Mesenteric fat pad (tissue), 1 donor: ENCODE measurements around the gene MEPCE. TPM values are rescaled to one million over a fixed set of nuclear protein-coding genes. Genes with fewer than 3 reads are reported as not detected.
A peak's percentile ranks its signal among the peaks of the same experiment; 100 is the strongest.
"Not testable (repeated sequence)": the region's sequence is repeated elsewhere in the genome, so short reads cannot be mapped to it uniquely, and the experiment has no call there.

Experiments used
- DNase-seq: peaks from one replicate; pipeline ENCODE4 v3.0.0-alpha.2; 2020; ENCODE audit warnings: low spot score
- total RNA-seq: library from RNA; stranded (reverse); fragmentation: NEBNext Ultra II Directional; extraction: Animal tissue kit (Norgen Biotek cat#: 25700); gene quantifications from one replicate; pipeline ENCODE4 v1.2.1, GENCODE V29; 2021
- donor health status: DM: yes; HTN: yes; CAD: no.

The MEPCE gene
- total RNA-seq, 1 donor from 2014 or later: 25.9 TPM

DNA sequence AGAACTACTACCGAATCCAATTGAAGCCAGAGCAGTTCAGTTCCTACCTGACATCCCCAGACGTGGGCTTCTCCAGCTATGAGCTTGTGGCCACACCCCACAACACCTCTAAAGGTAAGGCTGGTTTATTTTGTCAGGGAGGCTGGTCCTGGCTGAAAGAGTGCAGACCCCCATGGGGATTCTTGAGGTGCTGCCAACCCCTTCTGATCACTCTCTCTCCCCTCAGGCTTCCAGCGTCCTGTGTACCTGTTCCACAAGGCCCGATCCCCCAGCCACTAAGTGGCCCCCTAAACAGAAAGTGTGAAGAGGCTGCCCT, 3.6 kb downstream of the MEPCE start:
- DNase-seq: no peak

DNA sequence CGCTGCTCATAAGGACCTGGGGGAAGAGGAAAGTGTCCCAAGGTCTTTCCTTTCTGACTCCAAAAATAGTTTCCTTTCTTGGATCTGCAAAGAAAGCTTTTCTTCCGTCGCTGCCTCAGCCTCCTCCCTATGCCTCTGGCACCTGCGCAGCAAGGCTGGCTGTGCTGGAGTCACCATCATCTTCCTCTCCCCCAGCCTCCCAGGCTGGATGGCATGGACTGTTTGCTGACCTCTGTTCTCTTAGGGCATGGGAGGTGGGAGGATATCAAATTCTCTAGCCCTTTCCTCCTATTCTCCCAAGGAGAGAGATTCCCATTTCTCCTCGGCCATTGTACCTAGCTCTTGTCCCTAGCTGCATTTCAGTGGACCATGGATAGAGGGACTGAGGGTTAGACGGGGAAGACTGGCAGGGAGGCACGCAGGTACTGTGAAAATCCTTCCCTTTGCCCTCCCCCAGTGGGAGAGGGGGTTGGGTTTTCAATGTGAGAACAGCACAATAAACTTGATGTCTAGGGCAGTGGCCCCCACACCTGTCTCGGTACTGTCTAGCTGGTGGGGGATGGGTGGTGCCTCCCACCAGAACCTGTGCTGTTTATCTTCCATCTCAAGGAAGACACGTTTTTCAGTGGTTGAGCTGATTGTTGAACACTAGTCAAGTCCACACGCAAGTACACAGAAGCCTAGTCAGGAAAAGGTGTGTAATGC, 4.1 kb downstream of the MEPCE start:
- DNase-seq: peak; percentile 83

DNA sequence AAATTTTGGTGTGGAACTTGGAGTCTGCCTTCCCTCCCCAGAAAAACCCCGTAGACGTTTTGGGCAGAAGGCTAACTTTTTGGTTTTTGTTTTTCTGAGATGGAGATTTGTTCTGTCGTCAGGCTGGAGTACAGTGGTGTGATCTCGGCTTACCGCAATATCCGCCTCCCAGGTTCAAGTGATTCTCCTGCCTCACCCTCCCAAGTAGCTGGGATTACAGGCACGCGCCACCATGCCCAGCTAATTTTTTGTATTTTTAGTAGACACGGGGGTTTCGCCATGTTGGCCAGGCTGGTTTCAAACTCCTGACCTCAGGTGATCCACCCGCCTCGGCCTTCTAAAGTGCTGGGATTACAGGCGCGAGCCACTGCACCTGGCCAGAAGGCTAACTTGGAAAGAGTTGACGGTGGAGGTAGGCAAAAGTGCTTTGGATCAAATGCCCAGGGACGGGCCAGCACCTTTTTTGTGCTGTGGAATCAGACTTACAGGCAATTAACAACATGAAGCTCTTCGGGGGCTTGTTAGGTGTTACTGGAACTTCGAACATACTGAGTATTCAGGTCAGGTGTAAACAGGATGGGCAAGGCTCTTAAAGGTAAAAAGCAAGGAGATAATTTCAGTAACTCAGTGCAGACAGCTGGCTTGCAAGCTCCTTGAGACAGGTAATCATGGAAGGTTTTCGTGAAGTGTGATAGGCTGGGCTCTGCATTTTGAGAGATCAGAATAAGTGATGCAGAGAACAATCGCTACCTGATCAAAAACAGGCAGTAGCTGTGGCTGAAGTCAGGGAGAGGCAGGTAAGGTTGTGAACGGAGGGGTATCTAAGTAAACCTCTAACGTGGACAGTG, 4.9 kb downstream of the MEPCE start:
- peak; percentile 35 for DNase-seq

- DNase-seq: peak; percentile 90
Measured at GRCh38 chr7:100435401-100436304, 6.0 kb downstream of the MEPCE start.

- DNase-seq: peak; percentile 88
Measured at GRCh38 chr7:100437150-100438100, 7.8 kb downstream of the MEPCE start.

DNA sequence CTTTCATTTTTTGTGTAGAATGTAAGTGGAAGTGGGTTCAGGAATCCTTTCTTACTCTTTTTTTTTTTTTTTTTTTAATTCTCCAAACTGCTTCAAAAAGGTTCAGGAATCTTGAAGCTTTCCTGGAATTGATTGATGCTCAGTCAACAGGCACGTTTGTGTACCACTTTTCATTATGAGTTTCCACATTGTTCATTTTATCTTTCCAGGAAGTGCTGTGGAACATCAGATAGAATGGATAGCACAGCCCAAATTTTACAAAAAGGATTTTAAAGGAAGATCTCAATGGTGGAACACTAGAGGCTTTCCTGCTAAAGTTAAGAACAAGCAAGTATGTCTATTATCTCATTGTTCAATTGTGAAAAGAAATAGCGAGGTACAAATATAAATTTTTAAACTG, 8.5 kb downstream of the MEPCE start:
- no peak for DNase-seq

DNA sequence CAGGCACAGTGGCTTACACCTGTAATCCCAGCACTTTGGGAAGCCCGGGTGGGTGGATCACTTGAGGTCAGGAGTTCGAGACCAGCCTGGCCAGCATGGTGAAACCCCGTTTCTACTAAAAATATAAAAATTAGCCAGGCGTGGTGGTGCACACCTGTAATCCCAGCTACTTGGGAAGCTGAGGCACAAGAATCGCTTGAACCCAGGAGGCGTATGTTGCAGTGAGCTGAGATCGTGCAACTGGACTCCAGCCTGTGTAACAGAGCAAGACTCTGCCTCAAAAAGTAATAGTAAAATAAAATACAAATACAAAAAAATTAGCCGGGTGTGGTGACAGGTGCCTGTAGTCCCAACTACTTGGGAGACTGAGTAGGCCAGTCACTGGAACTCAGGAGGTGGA, 9.1 kb downstream of the MEPCE start:
- peak; percentile 14 for DNase-seq

- DNase-seq: peak; percentile 14
Measured at GRCh38 chr7:100439244-100439643, 9.6 kb downstream of the MEPCE start.

- DNase-seq: peak; percentile 53
Measured at GRCh38 chr7:100441641-100442535, 12.3 kb downstream of the MEPCE start.

DNA sequence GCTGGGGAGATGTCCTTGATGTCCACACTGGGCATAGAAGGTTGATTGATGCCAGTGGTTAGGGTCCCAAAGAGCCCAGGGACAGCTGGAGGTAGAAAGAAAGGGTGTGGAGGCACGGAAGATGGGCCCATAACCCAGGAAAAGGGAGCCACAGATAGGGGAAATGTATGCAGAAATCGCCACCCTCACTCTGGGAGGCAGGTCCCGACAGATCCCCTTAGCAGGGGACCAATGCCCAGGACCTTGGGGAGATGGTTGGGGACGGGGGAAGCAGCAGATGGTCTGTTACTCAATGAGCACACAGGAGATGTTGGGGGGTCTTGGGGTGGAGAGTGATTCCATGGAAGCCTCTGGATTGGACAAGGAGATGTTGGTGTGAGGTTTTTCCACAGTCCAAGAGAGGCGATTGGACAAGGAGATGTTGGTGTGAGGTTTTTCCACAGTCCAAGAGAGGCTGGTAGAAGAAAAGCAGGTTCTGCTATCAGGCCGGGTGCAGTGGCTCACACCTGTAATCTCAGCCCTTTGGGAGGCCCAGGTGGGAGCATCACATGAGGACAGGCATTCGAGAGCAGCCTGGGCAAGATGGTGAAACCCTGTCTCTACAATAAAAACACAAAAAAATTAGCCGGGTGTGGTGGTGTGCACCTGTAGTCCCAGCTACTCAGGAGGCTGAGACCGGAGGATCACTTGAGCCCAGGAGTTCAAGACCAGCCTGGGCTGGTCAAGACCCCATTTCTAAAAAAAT, 13.6 kb downstream of the MEPCE start:
- peak; percentile 28 for DNase-seq

DNA sequence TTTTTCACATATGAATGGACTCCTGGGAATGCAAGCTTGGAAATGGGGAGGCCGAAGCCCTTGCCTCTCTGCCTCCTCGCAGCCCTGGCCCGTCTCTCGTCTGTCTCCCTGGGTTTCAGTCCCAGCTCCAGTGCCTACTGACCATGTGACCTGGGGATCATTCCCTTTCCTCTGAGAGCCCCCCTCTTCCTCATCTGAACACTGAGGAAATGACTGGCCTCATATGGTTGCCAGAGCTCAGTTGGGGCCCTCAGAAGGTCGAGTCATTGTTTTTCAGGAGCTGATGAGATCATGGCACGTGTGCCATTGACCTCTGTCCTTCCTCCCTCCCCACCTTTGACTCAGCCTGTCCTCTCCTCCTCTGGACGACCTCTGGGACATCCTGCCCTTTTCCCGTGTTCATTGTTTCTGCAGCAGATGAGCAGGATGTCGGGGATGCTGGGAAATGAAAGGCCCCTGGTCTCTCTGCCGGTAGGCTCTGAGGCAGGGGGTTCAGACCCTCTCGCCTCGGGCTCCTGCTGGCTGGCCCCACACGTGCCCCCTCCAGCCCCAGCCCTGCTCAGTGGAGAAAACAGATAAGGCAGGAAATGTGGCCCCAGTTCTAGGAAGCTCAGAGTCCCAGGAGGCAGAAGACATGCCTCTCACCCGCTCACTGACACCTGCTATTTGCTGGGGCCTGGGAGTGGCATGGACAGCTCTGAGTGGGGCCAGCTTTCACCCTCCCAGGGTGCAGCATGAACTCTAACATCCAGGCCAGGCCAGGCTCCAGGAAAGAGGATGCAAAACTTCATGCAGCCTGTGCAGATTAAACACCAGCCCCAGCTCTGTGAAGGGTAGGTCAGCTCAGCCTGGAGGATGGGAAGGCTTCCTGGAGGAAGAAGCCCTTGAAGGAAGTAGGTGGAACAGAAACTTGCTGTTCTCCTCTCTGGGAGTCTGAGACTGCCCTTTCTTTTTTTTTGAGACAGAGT, 15.0 kb downstream of the MEPCE start:
- no peak for DNase-seq

GRCh38 chr7:100446040-100446439, 16.4 kb downstream of the MEPCE start:
- DNase-seq: no peak

- DNase-seq: not testable (repeated sequence)
Measured at GRCh38 chr7:100447363-100447762, 17.7 kb downstream of the MEPCE start.

DNA sequence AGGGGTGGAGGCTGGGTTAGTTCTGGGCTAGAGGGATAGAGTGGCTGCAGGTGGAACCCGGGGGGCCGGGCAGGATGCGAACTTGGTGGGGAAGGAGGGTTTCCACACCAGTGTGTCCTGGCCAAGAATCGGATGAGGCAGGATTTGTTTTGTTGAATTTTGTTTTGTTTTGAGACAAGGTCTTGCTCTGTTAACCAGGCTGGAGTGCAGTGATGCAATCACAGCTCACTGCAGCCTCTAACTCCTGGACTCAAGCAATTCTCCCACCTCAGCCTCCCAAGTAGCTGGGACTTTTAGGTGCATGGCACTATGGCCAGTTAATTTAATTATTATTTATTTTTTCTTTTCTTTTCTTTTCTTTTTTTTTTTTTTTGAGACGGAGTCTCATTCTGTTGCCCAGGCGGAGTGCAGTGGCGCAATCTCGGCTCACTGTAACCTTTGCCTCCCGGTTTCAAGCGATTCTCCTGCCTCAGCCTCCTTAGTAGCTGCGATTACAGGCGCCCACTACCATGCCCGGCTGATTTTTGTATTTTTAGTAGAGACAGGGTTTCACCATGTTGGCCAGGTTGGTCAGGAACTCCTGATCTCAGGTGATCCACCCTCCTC, 19.7 kb downstream of the MEPCE start:
- no peak for DNase-seq

- DNase-seq: no peak
Measured at GRCh38 chr7:100452513-100452912, 22.9 kb downstream of the MEPCE start.

GRCh38 chr7:100453854-100454253, 24.2 kb downstream of the MEPCE start:
- not testable (repeated sequence) for DNase-seq

- no peak for DNase-seq
Measured at GRCh38 chr7:100455206-100455605, 25.6 kb downstream of the MEPCE start.
